Thyroid gland (tissue), 4 donors: ENCODE measurements around the gene APBB2.

Experiments used
- POLR2A ChIP-seq, 2 donors: fragments of 450-650 bp; IDR thresholded peaks; one replicate each; pipeline ENCODE4 v1.6.1; 2017; ENCODE audit warnings: antibody characterized with exemption in 2 of 2, mild to moderate bottlenecking in 2 of 2, moderate library complexity in 1 of 2
- TF ChIP-seq, protein P1 (sequence below), 6 experiments: fragments of 200-600 bp in 3 of 6; fragments of 450-650 bp in 3 of 6; sonication (generic) in 3 of 6; IDR thresholded peaks; one replicate each; pipeline ENCODE4 v1.5.1; 2016 to 2019; ENCODE audit warnings: antibody characterized with exemption in 6 of 6, mild to moderate bottlenecking in 2 of 6, inconsistent platforms in 1 of 6, moderate library complexity in 1 of 6

DNA sequence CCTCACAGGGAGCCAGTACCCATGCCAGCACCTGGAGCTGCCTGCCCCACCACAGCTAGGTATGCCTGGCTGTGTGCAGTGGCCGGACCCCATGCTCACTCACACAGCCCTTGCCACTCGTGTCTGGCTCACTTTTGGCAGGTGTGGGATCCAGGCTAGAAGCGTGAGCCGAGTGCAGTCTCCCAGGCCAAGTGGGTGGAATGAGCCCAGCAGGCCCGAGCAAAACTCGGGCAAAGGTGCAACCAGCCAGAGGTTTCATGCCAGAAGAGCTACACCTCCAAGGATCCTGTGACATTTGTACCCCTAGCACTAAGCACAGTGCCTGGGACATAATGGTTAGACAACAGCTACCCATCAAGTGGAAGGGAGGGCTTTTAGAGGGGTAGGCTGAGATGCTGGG lies 246.8 kb downstream of the APBB2 start:
- TF ChIP-seq, protein P1, sequence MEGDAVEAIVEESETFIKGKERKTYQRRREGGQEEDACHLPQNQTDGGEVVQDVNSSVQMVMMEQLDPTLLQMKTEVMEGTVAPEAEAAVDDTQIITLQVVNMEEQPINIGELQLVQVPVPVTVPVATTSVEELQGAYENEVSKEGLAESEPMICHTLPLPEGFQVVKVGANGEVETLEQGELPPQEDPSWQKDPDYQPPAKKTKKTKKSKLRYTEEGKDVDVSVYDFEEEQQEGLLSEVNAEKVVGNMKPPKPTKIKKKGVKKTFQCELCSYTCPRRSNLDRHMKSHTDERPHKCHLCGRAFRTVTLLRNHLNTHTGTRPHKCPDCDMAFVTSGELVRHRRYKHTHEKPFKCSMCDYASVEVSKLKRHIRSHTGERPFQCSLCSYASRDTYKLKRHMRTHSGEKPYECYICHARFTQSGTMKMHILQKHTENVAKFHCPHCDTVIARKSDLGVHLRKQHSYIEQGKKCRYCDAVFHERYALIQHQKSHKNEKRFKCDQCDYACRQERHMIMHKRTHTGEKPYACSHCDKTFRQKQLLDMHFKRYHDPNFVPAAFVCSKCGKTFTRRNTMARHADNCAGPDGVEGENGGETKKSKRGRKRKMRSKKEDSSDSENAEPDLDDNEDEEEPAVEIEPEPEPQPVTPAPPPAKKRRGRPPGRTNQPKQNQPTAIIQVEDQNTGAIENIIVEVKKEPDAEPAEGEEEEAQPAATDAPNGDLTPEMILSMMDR (IDR thresholded peaks at IDR 0.05) = no peak
- TF ChIP-seq POLR2A (IDR thresholded peaks at IDR 0.05) = no peak
